Ammon's horn (tissue), 1 donor: ENCODE data around the gene SH3BP5L.
"Not testable (repeated sequence)": the region's sequence is repeated elsewhere in the genome, so short reads cannot be mapped to it uniquely, and the experiment has no call there.

Source experiments
- DNase-seq: peaks from one replicate; pipeline ENCODE4 v3.0.0-alpha.2; 2016; ENCODE audit warnings: low spot score

Gene SH3BP5L

GRCh38 chr1:248850536-248851251, 25.0 kb upstream of the SH3BP5L start:
- no peak for DNase-seq

GRCh38 chr1:248850124-248850523, 24.4 kb upstream of the SH3BP5L start:
- no peak for DNase-seq

GRCh38 chr1:248849637-248850036, 23.9 kb upstream of the SH3BP5L start:
- DNase-seq = no peak

GRCh38 chr1:248849152-248849551, 23.4 kb upstream of the SH3BP5L start:
- DNase-seq = no peak

GRCh38 chr1:248848602-248849001, 22.9 kb upstream of the SH3BP5L start:
- DNase-seq = no peak

GRCh38 chr1:248847956-248848561, 22.3 kb upstream of the SH3BP5L start:
- no peak for DNase-seq

GRCh38 chr1:248847181-248847955, 21.7 kb upstream of the SH3BP5L start:
- no peak for DNase-seq

- no peak for DNase-seq
Observed at GRCh38 chr1:248844526-248844925, 18.8 kb upstream of the SH3BP5L start.

- DNase-seq = no peak
Observed at GRCh38 chr1:248843687-248844086, 18.0 kb upstream of the SH3BP5L start.

GRCh38 chr1:248842781-248843331, 17.1 kb upstream of the SH3BP5L start:
- no peak for DNase-seq

- DNase-seq = no peak
Observed at GRCh38 chr1:248841702-248842395, 16.1 kb upstream of the SH3BP5L start.

- no peak for DNase-seq
Observed at GRCh38 chr1:248840946-248841345, 15.2 kb upstream of the SH3BP5L start.

GRCh38 chr1:248839168-248839555, 13.4 kb upstream of the SH3BP5L start:
- DNase-seq = no peak

- DNase-seq = peak; percentile 92
Observed at GRCh38 chr1:248838357-248839167, 12.8 kb upstream of the SH3BP5L start.

GRCh38 chr1:248837781-248838356, 12.2 kb upstream of the SH3BP5L start, which contains the start of gene ZNF672:
Gene ZNF672 (plus strand): TSS chr1:248838224. CDS start chr1:248847275, 9,051 bp downstream.
- DNase-seq = peak; percentile 98

GRCh38 chr1:248837045-248837780, 11.5 kb upstream of the SH3BP5L start:
- DNase-seq = no peak

- no peak for DNase-seq
Observed at GRCh38 chr1:248834343-248834940, 8.7 kb upstream of the SH3BP5L start.

- no peak for DNase-seq
Observed at GRCh38 chr1:248831842-248832241, 6.1 kb upstream of the SH3BP5L start.

GRCh38 chr1:248830718-248831017, 5.0 kb upstream of the SH3BP5L start:
- DNase-seq = not testable (repeated sequence)

GRCh38 chr1:248828845-248829244, 3.1 kb upstream of the SH3BP5L start:
- no peak for DNase-seq
